Measurements from ENCODE around the gene BNIP5. TPM values are rescaled to one million over a fixed set of nuclear protein-coding genes. Genes with fewer than 3 reads are reported as not detected.
A peak's percentile ranks its signal among the peaks of the same experiment; 100 is the strongest.

Gene BNIP5
- total RNA-seq, 3 donors from 2014 or later, result 8.1 to 17.4 (median 12.6) TPM

DNA sequence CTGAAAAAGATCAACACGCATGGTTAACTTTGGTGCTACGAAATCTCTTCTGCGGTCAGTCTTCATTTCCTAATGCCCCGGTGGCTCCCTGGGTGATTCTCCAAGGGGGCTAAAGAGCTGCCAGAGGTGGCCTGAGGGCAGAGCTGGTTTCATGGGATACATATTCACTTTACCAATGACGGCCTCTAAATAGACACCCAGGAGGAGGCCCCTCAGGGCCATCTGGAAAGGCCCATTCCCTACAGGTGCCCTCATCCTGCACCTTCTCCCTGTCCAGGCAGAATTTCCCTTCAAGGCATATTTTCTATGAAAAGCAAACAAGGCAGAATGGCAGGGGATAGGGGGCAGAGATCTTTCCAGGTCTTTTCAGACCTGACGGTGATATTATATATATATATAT, 12.5 kb downstream of the BNIP5 start:
- TF ChIP-seq, protein P1, sequence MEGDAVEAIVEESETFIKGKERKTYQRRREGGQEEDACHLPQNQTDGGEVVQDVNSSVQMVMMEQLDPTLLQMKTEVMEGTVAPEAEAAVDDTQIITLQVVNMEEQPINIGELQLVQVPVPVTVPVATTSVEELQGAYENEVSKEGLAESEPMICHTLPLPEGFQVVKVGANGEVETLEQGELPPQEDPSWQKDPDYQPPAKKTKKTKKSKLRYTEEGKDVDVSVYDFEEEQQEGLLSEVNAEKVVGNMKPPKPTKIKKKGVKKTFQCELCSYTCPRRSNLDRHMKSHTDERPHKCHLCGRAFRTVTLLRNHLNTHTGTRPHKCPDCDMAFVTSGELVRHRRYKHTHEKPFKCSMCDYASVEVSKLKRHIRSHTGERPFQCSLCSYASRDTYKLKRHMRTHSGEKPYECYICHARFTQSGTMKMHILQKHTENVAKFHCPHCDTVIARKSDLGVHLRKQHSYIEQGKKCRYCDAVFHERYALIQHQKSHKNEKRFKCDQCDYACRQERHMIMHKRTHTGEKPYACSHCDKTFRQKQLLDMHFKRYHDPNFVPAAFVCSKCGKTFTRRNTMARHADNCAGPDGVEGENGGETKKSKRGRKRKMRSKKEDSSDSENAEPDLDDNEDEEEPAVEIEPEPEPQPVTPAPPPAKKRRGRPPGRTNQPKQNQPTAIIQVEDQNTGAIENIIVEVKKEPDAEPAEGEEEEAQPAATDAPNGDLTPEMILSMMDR (IDR thresholded peaks at IDR 0.05), result no peak
- H3K4me1 ChIP-seq (ENCODE audit: low read depth), result peaks cover 15% of the 10 kb centered on the region
- DNase-seq (no peak), ATAC-seq (no peak)
- intact Hi-C loops (cut with DNase I, micrococcal nuclease), result no loop called here
- no peaks in the 10 kb centered on the region for H3K36me3 ChIP-seq (ENCODE audit: low read depth)
- no peaks in the 10 kb centered on the region for H3K9me3 ChIP-seq
- no peak overlapping the region for H3K4me3 ChIP-seq

DNA sequence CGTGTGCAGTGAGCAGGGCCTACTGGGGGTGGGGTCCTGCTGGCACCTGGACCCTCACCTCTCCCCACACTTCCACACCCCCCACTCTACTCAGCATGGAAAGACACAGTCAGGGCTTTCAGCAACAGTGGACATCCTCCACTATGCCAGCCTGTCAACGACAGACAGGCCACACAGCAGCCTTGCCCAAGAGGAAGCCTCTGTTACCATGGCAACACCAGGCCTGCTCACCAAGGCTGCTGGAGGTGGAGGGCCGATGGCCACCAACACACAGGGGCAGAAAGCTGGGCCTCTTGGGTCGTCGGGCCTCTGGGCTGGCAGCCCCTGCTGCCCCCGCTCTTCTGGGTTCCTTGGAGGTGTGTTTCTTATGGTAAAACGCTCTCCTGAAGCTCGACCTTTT, 13.6 kb downstream of the BNIP5 start:
- TF ChIP-seq, protein P1 (IDR thresholded peaks at IDR 0.05), result no peak
- Histone ChIP-seq H3K4me1 (ENCODE audit: low read depth) (peaks cover 27% of the 10 kb centered on the region), H3K9me3 (no peaks in the 10 kb centered on the region), H3K4me3 (no peak overlapping the region), H3K36me3 (ENCODE audit: low read depth) (no peaks in the 10 kb centered on the region)
- intact Hi-C loops (cut with DNase I, micrococcal nuclease), result no loop called here
- no peak for DNase-seq
- no peak for ATAC-seq

DNA sequence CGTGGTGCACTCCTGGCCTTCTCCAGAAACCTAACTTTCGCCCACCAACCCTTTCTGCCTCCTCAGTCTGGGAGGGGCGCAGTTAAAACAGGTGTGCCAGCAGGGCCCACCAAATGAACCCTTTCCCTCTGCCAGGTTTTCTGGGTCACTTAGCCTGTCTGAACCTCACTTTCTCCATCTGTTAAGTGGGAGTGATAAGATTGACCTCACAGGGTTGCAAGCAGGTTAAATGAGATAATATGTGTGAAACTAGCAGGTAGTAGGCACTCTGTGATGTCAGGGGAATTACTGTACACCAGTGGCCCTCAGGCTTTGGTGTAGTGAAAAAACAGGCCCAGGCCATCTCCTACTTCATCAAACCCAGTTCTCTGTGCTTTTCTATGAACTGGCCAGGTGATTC, 14.1 kb downstream of the BNIP5 start:
- DNase-seq (no peak), ATAC-seq (no peak)
- H3K9me3 ChIP-seq, result no peaks in the 10 kb centered on the region
- peaks cover 29% of the 10 kb centered on the region for H3K4me1 ChIP-seq (ENCODE audit: low read depth)
- intact Hi-C loops (cut with DNase I, micrococcal nuclease), result no loop called here
- TF ChIP-seq, protein P1 (IDR thresholded peaks at IDR 0.05), result no peak
- no peaks in the 10 kb centered on the region for H3K36me3 ChIP-seq (ENCODE audit: low read depth)
- H3K4me3 ChIP-seq, result no peak overlapping the region

DNA sequence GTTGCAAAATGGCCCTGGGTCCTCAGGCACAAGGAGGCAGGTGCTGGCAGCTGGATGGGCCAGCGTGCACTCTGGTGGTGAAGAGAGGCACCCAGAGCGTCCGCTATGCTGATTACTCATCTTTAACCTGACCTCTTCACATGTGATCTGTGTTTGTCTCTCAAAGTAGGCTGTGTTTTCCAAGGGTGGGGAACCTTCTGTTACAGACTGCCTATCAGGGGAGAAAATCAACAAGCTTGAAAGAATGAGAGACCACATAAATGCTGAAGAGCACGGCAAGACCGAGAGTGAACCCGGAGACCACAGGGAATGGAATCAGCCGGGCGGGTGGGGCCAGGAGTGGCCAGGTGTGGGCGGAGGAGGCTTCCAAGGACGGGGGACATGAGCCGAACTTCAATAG, 16.2 kb downstream of the BNIP5 start:
- H3K4me1 ChIP-seq (ENCODE audit: low read depth), result peaks cover 32% of the 10 kb centered on the region
- no peak overlapping the region for H3K4me3 ChIP-seq
- TF ChIP-seq, protein P1 (IDR thresholded peaks at IDR 0.05), result no peak
- intact Hi-C loops (cut with DNase I, micrococcal nuclease), result no loop called here
- H3K9me3 ChIP-seq, result no peaks in the 10 kb centered on the region
- DNase-seq, result peak in 2 of 3 donors; percentile 68 to 69
- peak; percentile 65 for ATAC-seq
- no peaks in the 10 kb centered on the region for H3K36me3 ChIP-seq (ENCODE audit: low read depth)

DNA sequence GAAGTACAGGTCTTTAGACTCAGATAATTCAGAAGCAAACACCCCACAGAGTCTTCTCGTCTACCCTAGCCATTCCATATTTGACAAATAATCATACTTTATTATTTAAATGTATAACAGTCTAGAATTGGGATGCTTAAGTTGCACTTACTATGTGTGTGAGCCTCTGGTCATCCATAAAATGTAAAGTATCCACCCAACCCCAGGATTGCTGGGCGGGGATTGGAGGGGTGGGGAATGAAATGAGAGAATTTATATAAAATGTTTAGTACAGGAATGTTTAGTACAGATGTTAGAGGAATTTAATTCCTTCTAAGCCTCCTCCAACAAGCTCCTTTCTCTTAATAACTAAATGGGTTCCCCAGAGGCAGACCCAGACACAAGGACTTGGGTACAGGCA, 16.9 kb downstream of the BNIP5 start:
- H3K36me3 ChIP-seq (ENCODE audit: low read depth), result no peaks in the 10 kb centered on the region
- intact Hi-C loops (cut with DNase I, micrococcal nuclease), result no loop called here

More for the DNA sequence above, 16.9 kb downstream of the BNIP5 start:
- H3K9me3 ChIP-seq, result no peaks in the 10 kb centered on the region
- ATAC-seq, result peak; percentile 25
- H3K4me1 ChIP-seq (ENCODE audit: low read depth), result peaks cover 35% of the 10 kb centered on the region
- peak in 1 of 3 donors; percentile 68 for DNase-seq
- TF ChIP-seq, protein P1 (IDR thresholded peaks at IDR 0.05), result no peak
- no peak overlapping the region for H3K4me3 ChIP-seq
